GM19351 (cell line): ENCODE results near the gene DPP6.
"Not testable (repeated sequence)": the region's sequence is repeated elsewhere in the genome, so short reads cannot be mapped to it uniquely, and the experiment has no call there.

ENCODE experiments used
- ATAC-seq: cut with Tn5 transposase; IDR thresholded peaks from one replicate; pipeline ENCODE4 v1.9.1; 2021; ENCODE audit warnings: mild to moderate bottlenecking, moderate library complexity; ENCODE audit not compliant: unreplicated experiment

The DPP6 gene

DNA sequence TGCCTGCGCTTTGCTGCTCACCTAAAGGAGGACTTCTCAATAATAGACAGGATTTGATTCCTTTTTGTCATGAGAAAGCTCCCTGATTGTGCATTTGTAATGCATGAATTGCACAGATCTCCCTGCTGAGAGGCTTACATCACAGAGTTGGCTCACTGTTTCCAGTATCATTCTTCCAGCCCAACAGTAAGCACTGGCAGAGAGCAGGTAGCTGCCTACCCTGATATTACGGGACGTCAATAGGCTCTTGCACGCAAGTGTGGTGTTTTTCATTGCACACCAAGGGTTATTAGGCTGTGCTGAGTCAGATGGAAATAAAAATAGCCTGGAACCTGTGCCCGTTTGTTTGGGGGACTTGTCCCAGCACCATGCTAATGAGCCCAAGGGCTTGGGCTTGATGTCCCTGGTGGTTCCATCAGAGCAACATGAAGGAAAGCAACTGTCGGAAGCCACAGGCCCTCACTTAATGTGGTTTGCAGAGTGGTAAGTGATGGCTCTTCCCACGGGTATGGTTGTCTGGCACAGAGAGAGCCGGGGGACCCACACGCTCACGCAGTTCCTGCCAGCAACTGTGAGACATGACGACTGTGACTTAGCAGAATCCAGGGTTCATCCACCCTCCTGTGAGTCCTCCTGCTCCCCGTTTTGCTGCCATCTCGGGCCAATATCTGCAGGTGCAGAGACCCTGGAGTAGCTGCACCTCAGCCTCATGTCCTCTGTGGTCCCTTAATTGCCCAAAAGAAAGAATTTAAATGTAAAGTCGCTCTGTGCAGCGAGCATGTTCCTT lies 20.4 kb downstream of the DPP6 start:
- not testable (repeated sequence) for ATAC-seq

DNA sequence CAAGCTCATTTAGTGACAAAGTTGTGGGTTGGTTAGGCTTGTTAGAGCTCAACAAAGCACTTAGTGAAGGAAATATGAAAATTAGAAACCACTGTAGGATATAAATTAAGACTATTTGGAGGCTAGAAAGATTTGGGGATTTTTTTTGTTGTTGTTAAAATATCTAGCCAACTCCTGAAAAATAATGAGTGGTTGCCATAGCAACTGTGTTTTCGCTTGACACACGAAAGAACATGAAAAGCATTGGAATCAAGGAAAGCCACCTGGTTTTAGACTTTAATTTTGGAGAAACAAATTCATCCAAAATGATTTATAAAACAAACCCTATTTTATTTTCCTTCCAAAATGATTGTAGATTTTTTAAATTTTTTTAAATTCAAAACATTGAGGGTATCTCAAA lies 26.3 kb downstream of the DPP6 start:
- not testable (repeated sequence) for ATAC-seq

DNA sequence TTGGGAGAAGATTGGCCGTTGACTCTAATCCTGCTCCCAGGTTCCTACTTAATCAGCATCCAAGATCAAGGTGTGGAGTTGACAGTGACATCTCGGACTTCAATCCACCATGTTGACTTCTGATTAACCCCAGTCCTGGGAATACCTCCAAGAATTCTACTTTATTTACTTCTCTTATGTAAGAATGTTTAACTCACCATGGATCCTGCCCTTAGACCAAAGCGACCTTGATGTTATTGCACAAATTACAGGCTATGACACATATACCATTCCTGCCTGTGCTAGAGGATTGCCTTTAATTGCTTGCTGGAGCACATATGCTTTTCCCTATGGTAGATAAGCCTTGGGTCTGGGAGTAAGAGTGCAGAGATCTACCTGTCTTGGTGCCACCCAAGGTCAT lies 28.1 kb downstream of the DPP6 start:
- ATAC-seq = not testable (repeated sequence)

DNA sequence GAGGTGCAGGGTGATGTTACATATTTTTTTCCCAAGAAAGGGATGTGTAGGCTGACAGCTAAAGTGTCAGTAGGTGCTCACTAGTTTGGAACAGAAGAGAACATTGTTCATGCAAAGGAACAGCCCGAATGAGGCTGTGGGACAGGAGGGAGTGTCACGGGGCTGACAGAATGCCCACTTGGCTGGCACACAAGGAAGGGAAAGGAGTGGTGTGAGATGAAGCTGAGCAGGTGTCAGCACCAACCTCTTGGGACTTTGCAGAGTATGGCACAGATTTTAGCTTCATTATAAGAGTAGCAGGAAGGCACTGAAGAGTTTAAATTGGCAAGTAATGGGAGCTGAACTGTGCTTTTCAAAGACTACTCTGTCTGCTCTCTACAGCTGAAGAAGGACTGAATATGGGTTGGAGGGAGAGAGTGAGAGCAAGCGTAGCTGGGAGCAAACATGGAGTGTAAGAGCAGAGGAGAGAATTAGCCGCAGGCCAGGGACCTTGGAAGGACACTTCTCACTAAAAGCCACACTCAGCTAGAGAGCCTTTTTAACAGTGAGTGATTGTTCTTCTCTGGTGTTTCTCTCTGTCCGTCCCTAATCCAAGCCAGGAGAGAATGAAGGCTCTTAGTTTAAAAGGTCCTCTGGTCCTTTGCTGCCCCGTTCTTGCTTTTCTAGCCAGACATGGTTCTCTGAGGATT lies 35.0 kb downstream of the DPP6 start:
- not testable (repeated sequence) for ATAC-seq

DNA sequence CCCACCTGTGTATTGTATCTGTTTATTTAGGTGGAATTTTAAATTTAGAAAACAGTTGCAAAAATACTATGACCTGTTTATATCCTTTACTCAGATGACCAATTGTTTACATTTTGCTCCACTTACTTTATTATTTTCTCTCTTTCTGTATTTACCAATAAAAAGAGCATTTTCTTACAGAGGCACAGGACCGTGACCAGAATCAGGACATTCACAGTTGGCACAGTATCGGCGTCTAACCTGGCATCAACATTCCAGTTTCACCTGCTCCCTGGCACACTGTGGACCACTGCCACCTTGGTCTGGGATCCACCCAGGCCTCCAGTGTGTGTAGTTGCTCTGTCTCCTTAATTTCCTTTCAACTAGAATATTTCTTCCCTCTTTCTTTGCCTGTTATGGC lies 39.9 kb downstream of the DPP6 start:
- ATAC-seq = not testable (repeated sequence)

DNA sequence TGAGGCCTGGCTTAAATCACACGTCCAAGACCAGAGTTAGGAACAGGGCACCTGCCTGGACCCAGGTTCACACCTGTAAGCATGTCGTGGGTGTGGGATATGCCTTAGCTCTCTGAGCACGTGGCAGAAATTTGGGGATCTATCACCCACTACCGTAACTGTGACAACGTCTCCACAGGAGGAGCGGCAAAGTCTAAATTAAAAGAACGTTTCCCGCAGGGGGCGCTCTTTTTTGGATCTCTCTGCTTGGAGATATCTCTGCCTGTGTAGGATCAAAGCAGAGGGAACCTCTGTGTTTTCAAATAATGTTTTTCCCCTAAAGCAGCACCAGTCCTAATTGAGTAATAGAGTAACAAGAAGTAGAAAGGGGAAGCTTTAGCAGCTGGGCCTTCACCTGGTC lies 43.0 kb downstream of the DPP6 start:
- not testable (repeated sequence) for ATAC-seq

DNA sequence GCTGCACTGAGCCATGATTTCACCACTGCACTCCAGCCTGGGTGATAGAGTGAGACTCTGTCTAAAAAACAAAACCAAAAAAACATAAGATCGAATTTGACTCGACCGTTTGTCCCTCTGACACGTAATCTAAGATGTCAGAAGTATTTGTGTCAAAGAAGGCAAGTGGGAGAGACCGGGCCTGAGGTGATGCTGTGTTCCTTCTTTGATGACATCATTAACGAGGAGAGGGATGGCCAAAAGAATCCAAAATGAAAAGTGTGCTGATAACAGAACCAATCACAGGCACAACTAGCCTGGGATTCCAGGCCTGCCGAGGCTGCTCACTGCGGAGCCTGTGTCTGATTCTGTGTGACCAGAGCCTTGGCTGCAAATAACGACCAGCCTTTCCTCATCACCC lies 52.9 kb downstream of the DPP6 start:
- ATAC-seq = not testable (repeated sequence)

DNA sequence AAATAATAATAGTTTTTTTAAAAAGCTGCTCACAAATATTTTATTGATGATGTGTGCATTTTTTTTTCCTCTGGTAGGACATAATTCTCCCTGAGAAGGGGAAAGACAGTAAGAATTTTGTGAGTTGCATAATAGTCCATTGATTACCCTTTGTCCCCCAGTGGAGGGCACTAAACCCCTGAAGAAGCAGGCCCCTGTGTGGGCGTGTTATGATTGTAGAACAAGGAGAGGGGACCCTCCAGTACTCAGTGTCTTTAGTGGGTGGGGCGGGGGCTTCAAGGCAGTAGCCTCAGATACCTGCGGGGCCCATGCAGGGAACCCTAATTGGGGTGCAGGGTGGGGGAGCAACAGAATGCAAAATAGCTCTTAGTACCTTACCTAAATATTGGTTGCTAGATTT lies 57.4 kb downstream of the DPP6 start:
- ATAC-seq = not testable (repeated sequence)

DNA sequence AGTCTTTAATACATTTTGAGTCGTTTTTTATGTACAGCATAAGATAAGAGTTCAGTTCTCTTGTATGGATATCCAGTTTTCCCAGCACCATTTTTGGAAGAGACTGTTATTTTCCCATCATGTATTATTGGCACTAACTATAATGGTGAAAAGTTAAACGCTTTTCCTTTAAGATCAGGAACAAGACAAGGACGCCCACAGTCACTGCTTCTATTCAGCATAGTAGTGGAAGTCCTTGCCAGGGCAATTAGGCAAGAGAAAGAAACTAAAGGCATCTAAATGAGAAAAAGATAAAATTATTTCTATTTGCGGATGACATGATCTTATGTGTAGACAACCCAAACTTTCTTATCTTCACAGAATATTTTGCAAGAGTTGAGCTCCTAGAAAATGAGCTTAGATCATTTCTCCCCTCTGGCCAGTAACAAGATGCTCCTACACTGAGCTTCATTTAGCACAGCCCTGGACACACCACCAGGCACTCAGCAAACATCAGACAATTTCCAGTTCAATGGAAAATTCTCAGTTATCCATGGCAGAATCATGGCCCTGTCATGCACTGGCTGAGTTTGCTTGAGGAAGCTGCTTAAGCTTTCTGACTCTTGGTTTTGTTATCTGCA lies 61.6 kb downstream of the DPP6 start:
- ATAC-seq = not testable (repeated sequence)

DNA sequence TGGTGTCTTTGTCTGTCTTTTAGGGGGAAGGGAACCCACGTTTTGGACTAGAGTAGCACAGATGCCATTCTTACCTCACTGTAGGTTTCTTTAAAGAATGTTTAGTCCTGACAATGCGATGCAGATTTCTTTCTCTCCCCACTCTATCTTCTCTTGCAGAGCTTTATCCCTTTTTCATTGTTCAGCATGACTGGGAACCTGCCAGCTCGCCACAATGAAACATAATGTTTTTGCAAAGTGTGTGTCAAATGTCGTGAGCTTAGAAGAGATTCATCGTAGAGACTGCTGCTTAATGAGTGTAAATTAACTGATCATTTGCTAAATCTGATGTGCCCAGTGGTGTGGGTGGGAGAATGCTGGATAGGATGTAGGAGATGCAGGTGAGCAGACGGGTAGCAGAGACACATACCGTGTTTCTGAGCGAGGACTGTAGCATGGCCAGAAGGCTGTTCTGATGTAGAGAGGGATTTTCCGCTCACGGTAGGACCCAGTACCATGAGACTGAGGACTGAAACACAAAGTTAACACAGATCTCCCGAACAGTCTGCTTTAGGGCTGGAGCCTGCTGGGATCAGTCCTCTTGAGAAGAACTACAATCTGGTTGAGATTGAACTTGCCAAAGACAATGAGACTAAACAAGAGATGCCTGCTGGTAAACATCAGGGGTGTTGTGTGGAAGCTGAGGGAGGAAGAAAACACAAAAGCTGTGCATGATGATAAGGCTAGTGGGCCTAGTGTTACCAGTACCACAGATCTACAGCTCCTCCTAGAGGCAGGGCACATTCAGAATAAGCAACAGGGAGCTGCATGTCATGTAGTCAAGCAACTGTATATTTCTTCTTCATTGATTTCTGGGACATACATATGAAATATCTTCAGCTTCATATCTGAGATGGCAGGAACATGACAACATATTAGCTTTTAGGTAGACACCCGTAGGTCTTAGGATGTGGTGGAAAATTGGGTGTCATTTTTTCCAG lies 65.5 kb downstream of the DPP6 start:
- ATAC-seq = not testable (repeated sequence)

DNA sequence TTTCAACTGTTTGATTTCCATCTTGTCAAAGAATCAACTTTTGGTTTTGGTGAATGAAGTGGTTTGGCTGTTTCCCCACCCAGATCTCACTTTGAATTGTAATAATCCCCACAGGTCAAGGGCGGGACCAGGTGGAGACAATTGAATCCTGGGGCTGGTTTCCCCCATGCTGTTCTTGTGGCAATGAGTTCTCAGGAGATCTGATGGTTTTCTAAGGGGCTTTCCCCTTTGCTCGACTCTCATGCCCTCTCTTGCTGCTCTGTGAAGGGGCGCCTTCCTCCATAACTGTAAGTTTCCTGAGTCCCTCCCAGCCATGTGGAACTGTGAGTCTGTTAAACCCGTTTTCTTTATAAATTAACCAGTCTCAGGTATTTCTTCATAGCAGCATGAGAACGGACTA lies 68.6 kb downstream of the DPP6 start:
- ATAC-seq = not testable (repeated sequence)

DNA sequence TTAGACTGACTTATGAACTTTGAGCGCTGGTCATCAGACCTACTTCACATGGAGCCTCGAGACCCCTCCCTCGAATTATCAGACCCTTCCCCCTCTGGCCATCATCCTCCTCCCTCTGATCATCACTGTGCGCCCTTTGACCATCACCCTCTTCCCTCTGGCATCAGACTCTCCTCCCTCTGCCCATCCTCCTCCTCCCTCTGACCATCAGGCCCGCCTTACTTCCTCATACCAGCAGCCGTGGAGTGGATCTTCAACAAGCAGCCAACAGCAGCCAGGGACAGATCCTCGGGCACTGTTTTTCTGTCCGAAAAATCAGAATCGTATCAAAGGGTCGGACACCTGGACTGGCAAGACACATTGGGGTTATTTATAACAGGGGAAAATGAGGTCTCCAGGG lies 70.5 kb downstream of the DPP6 start:
- ATAC-seq = not testable (repeated sequence)

DNA sequence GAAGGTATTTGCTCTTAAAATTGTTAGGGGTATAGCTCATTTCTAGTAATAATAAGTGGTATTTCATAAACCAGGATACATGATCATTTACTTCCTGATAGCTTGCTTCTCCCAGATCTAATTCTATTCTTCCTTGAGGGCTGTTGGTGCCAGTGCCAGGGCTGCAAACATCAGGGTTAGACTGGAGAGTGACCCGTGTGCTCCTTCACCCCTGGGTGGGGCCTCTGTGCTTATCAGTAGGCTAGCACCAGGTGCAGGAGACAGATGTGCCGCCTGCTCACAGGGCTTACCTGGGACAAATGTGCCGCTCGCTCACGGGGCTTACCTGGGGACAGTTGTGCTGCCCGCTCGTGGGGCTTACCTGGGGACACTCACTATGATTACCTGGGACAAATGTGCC lies 71.2 kb downstream of the DPP6 start:
- ATAC-seq = not testable (repeated sequence)

DNA sequence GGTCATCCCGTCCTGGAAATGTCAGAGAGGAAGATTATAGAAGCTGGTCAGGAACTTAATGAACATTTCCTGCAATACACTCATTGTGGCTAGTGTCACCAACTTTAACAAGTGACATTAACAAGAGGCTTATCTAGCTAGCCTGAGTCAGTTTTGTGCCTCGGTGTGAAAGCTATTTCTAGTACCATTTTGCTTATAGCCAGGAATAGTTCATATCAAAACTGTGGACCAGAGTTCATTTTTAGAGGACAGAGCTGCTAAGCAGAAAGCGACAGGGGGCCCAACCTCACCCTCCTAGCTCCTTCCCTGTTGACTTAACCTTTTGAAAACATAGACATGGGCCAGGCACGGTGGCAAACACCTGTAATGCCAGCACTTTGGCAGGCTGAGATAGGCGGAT lies 76.9 kb downstream of the DPP6 start:
- ATAC-seq = not testable (repeated sequence)

DNA sequence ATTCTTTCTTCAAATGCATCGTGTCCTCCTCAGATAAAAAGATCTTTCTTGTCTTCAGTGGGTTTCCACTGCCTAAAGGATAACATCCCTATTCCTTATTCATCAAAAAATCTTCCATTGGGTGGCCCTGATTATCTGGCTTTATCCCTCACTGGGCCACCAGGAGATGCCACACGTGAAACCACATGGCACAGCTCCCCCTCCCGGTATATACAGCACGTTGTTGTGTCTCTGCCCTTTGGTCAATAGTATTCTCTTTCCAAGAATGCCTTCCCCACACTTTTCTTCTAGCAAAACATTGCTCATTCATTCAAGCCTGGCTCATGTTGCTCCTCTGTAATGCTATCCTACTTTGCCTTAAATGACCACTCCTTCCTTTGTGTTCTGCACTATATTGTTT lies 80.4 kb downstream of the DPP6 start:
- ATAC-seq = not testable (repeated sequence)

DNA sequence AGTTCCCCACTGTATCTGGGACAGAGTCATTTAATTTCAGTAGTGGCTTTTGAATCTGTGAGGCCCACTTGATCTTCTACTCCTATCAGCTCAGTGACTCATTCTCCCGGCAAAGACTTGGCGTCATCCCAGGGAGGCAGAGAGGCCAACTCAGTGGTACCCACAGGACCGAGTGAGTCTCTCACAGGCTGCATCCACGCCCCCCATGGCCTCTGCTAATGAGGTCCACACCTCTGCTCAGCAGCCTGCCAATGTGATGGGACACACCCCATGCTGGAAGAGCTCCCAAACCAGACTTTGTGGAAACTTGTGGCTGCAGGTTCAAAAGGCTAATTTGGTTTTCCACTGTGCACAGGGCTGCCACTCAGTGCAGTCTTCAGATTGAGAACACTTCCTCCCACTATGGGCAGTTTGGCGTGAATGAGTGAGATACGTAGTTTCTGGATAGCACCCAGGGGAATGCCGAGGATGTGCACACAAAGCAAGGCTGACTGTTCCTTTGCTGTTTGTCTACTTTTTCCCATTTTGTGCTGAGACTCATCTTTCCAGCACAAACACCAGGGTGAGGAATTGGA lies 81.6 kb downstream of the DPP6 start:
- ATAC-seq = not testable (repeated sequence)

DNA sequence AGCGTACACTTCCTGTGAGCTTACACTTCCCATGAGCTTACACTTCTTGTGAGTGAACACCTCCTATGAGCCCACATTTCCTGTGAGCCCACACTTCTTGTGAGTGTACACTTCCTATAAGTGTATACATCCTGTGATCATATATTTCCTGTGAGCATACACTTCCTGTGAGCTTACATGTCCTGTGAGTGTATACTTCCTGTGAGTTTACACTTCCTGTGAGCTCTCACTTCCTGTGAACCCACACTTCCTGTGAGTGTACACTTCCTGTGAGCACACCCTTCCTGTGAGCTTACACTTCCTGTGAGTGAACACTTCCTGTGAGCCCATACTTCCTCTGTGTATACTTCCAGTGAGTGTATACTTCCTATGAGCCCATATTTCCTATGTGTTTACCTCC lies 82.5 kb downstream of the DPP6 start:
- ATAC-seq = not testable (repeated sequence)

DNA sequence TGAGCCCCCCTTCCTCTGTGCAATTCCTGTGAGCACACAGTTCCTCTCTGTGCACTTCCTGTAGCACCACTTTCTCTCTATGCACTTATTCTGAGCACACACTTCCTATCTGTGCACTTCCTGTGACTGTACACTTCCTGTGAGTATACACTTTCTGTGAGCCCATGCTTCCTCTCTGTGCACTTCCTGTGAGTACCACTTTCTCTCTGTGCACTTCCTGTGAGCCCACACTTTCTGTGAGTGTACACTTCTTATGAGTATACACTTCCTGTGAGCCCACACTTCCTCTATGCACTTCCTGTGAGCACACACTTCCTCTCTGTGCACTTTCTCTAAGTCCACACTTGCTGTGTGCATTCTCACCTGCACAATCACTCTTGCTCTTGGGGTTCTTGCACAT lies 83.4 kb downstream of the DPP6 start:
- ATAC-seq = not testable (repeated sequence)

DNA sequence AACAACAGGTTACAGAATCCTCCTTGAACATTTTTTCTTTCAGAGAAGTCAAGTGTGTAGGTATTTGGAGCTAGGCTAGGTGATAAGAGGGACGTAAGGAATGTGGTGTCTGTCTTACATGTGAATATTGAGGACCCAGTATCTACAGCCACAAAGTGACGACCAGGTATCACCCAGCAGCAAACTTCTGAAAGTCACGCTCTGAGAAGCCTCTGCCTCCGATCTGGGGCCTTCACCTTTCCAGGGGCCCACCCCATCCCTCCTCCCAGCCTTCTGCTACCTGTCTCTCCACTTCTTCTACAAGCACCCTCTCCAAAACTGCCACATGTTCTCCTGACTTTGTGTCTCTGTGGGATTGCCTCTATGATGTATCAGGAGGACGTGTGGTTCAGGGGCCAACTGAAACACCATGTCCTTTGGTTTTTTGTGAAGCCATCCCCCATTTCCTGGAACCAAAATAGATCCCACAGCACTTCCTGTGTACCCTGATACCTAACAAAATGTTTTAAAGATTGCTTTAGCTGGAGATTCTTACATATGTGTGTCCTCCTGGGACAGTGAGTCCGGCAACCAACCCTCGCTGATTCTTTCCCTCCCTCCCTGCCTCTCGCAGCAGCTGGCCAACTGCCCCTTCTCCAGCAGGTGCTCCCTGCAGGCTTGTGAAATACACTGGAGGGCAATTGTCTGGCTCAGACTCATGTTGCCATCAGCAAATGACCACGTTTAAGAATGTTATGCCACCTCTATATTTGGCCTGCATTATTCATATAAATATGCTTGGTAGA lies 93.9 kb downstream of the DPP6 start:
- ATAC-seq = not testable (repeated sequence)

DNA sequence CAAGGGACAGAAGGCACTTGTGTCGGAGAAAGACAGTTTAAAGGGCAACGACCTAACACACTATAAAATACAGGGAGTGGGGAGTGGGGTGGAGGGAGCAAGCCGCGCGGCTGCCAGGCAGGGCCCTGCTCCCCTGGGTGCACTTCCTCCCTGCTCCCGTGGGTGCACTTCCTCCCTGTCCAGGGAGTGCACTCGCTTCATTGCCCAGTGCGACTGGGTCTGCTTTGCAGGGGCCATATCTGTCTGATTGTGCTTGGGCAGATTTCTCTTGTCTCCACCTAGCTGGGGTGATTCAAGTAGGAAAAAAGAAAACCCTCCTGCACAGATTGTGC lies 94.5 kb downstream of the DPP6 start:
- not testable (repeated sequence) for ATAC-seq
